RWPE2 (cell line): ENCODE data around the gene TNKS1BP1.

Source experiments
- ATAC-seq: fragments of 200-7000 bp; cut with Tn5 transposase; 3 replicates; pipeline ENCODE4 v1.9.1; 2021; ENCODE audit warnings: low read depth
- DNase-seq: peaks from one replicate; pipeline ENCODE4 v3.0.0-alpha.2; 2020; ENCODE audit warnings: low spot score
- H3K27ac ChIP-seq: fragments of 450-650 bp; 2 replicates; pipeline ENCODE4 v1.5.1; 2017; ENCODE audit warnings: mild to moderate bottlenecking; ENCODE audit not compliant: poor library complexity, severe bottlenecking
- H3K27me3 ChIP-seq: fragments of 250-450 bp; sonication (Bioruptor Pico); 2 replicates; pipeline ENCODE4 v1.5.1; 2021; ENCODE audit warnings: mild to moderate bottlenecking, moderate library complexity; ENCODE audit not compliant: insufficient read depth, poor library complexity, severe bottlenecking
- H3K36me3 ChIP-seq: fragments of 250-450 bp; sonication (Bioruptor Pico); 2 replicates; pipeline ENCODE4 v1.5.1; 2020; ENCODE audit warnings: low read depth, mild to moderate bottlenecking, moderate library complexity
- H3K4me1 ChIP-seq: fragments of 250-450 bp; sonication (Bioruptor Pico); 2 replicates; pipeline ENCODE4 v1.5.1; 2021; ENCODE audit warnings: mild to moderate bottlenecking, moderate library complexity; ENCODE audit not compliant: insufficient read depth, poor library complexity, severe bottlenecking
- H3K4me3 ChIP-seq: fragments of 250-450 bp; sonication (Bioruptor Pico); 2 replicates; pipeline ENCODE4 v1.5.1; 2021; ENCODE audit warnings: mild to moderate bottlenecking, moderate library complexity; ENCODE audit not compliant: severe bottlenecking
- H3K9me3 ChIP-seq: fragments of 250-450 bp; sonication (Bioruptor Pico); 2 replicates; pipeline ENCODE4 v1.5.1; 2021; ENCODE audit warnings: mild to moderate bottlenecking, moderate library complexity; ENCODE audit not compliant: severe bottlenecking
- CTCF ChIP-seq: fragments of 450-650 bp; IDR thresholded peaks from one replicate; pipeline ENCODE4 v1.5.1; 2017; ENCODE audit warnings: mild to moderate bottlenecking, moderate library complexity; ENCODE audit not compliant: poor library complexity, severe bottlenecking

TNKS1BP1 gene

GRCh38 chr11:57331720-57332119 lies 7.0 kb upstream of the TNKS1BP1 start:
- TF ChIP-seq CTCF, result no peak

GRCh38 chr11:57330029-57330428 lies 5.3 kb upstream of the TNKS1BP1 start:
- H3K36me3 ChIP-seq, result peaks cover 93% of the 10 kb centered on the region
- TF ChIP-seq CTCF, result no peak
- no peaks in the 10 kb centered on the region for H3K27me3 ChIP-seq
- DNase-seq (no peak), ATAC-seq (no peak)
- H3K4me3 ChIP-seq, result no peak overlapping the region
- peaks cover 22% of the 10 kb centered on the region for H3K4me1 ChIP-seq
- H3K27ac ChIP-seq, result no peak overlapping the region
- H3K9me3 ChIP-seq, result no peaks in the 10 kb centered on the region

More at GRCh38 chr11:57331720-57332119, 7.0 kb upstream of the TNKS1BP1 start:
- Histone ChIP-seq H3K27ac (no peak overlapping the region), H3K4me1 (peaks cover 16% of the 10 kb centered on the region), H3K9me3 (no peaks in the 10 kb centered on the region), H3K36me3 (peaks cover 82% of the 10 kb centered on the region), H3K27me3 (no peaks in the 10 kb centered on the region), H3K4me3 (no peak overlapping the region)
- no peak for ATAC-seq
- DNase-seq, result no peak

- no peak for TF ChIP-seq CTCF
- H3K27ac ChIP-seq, result no peak overlapping the region
- DNase-seq (no peak), ATAC-seq (no peak)
- no peaks in the 10 kb centered on the region for H3K27me3 ChIP-seq
- H3K36me3 ChIP-seq, result peaks cover 70% of the 10 kb centered on the region
- peaks cover 18% of the 10 kb centered on the region for H3K4me1 ChIP-seq
- no peak overlapping the region for H3K4me3 ChIP-seq
- no peaks in the 10 kb centered on the region for H3K9me3 ChIP-seq
These were observed 3.0 kb upstream of the TNKS1BP1 start for GRCh38 chr11:57327721-57328120.

GRCh38 chr11:57325735-57326048 lies 940 bp upstream of the TNKS1BP1 start:
- ATAC-seq (peak; percentile 4), DNase-seq (no peak)
- no peaks in the 10 kb centered on the region for H3K27me3 ChIP-seq
- H3K4me3 ChIP-seq, result peak overlapping the region; percentile 58
- no peak for TF ChIP-seq CTCF
- peak overlapping the region; percentile 92 for H3K27ac ChIP-seq
- peaks cover 60% of the 10 kb centered on the region for H3K36me3 ChIP-seq
- peaks cover 23% of the 10 kb centered on the region for H3K4me1 ChIP-seq
- H3K9me3 ChIP-seq, result no peaks in the 10 kb centered on the region

- DNase-seq (no peak), ATAC-seq (no peak)
- no peaks in the 10 kb centered on the region for H3K9me3 ChIP-seq
- H3K27ac ChIP-seq, result peak overlapping the region; percentile 92
- peak overlapping the region; percentile 58 for H3K4me3 ChIP-seq
- peaks cover 23% of the 10 kb centered on the region for H3K4me1 ChIP-seq
- no peak for TF ChIP-seq CTCF
- no peaks in the 10 kb centered on the region for H3K27me3 ChIP-seq
- peaks cover 60% of the 10 kb centered on the region for H3K36me3 ChIP-seq
These were observed 432 bp downstream of the TNKS1BP1 start for GRCh38 chr11:57324154-57324885.
